Measurements from ENCODE around the gene CCNI2. TPM values are rescaled to one million over a fixed set of nuclear protein-coding genes. Genes with fewer than 3 reads are reported as not detected.
"Not testable (repeated sequence)": the region's sequence is repeated elsewhere in the genome, so short reads cannot be mapped to it uniquely, and the experiment has no call there.

Gene CCNI2
- total RNA-seq, 1 experiment from 2014 or later, result 0.49 TPM

- intact Hi-C loops (cut with micrococcal nuclease; ENCODE audit: unreplicated experiment); ATAC-seq; DNase-seq (ENCODE audit: low read depth, low spot score); H3K27me3 ChIP-seq (ENCODE audit: control insufficient read depth, insufficient read depth, low read length); in situ Hi-C loops (cut with HindIII; ENCODE audit: low pct_unique_long_range_greater_than_20kb, low sequenced_read_pairs); H3K4me1 ChIP-seq (ENCODE audit: control insufficient read depth, insufficient read depth, low read length); H3K27ac ChIP-seq (ENCODE audit: low read length); H3K9me3 ChIP-seq (ENCODE audit: control insufficient read depth, insufficient read depth, low read depth, low read length); BruUV-seq (replicated peaks); POLR2A ChIA-PET; H3K4me3 ChIP-seq (ENCODE audit: low read depth in 2 of 2, low read length in 2 of 2); CTCF ChIA-PET; H3K36me3 ChIP-seq (ENCODE audit: control insufficient read depth, insufficient read depth, low read length): not testable (repeated sequence)
- TF ChIP-seq, protein P1, sequence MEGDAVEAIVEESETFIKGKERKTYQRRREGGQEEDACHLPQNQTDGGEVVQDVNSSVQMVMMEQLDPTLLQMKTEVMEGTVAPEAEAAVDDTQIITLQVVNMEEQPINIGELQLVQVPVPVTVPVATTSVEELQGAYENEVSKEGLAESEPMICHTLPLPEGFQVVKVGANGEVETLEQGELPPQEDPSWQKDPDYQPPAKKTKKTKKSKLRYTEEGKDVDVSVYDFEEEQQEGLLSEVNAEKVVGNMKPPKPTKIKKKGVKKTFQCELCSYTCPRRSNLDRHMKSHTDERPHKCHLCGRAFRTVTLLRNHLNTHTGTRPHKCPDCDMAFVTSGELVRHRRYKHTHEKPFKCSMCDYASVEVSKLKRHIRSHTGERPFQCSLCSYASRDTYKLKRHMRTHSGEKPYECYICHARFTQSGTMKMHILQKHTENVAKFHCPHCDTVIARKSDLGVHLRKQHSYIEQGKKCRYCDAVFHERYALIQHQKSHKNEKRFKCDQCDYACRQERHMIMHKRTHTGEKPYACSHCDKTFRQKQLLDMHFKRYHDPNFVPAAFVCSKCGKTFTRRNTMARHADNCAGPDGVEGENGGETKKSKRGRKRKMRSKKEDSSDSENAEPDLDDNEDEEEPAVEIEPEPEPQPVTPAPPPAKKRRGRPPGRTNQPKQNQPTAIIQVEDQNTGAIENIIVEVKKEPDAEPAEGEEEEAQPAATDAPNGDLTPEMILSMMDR (IDR thresholded peaks at IDR 0.05), result peak; percentile 21; the same call in 1 of the 2 replicates
Measured at GRCh38 chr5:132802685-132803066, 55.5 kb downstream of the CCNI2 start.

Other genes starting within 250 kb of the CCNI2 start
- not detected for gene IL5, start 203.9 kb upstream of the CCNI2 start, total RNA-seq (2021; ENCODE audit: unreplicated experiment)
- gene RAD50, start 190.4 kb upstream of the CCNI2 start, total RNA-seq (2021; ENCODE audit: unreplicated experiment), result 77.6 TPM
- gene IL13, start 89.3 kb upstream of the CCNI2 start, total RNA-seq (2021; ENCODE audit: unreplicated experiment), result not detected
- not detected for gene IL4, start 73.4 kb upstream of the CCNI2 start, total RNA-seq (2021; ENCODE audit: unreplicated experiment)
- 17.1 TPM for gene KIF3A, start 9.9 kb upstream of the CCNI2 start, total RNA-seq (2021; ENCODE audit: unreplicated experiment)
- gene SEPTIN8, start 29.8 kb downstream of the CCNI2 start, total RNA-seq (2021; ENCODE audit: unreplicated experiment), result 22.8 TPM
- not detected for gene SOWAHA, start 65.9 kb downstream of the CCNI2 start, total RNA-seq (2021; ENCODE audit: unreplicated experiment)
- gene SHROOM1, start 83.2 kb downstream of the CCNI2 start, total RNA-seq (2021; ENCODE audit: unreplicated experiment), result 13.5 TPM
- gene GDF9, start 119.0 kb downstream of the CCNI2 start, total RNA-seq (2021; ENCODE audit: unreplicated experiment), result 0.54 TPM
- 475 TPM for gene UQCRQ, start 119.2 kb downstream of the CCNI2 start, total RNA-seq (2021; ENCODE audit: unreplicated experiment)
- 1.4 TPM for gene LEAP2, start 126.2 kb downstream of the CCNI2 start, total RNA-seq (2021; ENCODE audit: unreplicated experiment)
- gene AFF4, start 216.2 kb downstream of the CCNI2 start, total RNA-seq (2021; ENCODE audit: unreplicated experiment), result 78.3 TPM

Measured in Panc1 (cell line).